H9 (cell line): ENCODE results near the gene BCAS2. TPM values are rescaled to one million over a fixed set of nuclear protein-coding genes. Genes with fewer than 3 reads are reported as not detected.

Source experiments
- DNase-seq: peaks from one replicate; pipeline ENCODE4 v3.0.0-alpha.2; 2017
- H2AFZ ChIP-seq: one replicate; pipeline ENCODE4 v1.6.1; 2013; ENCODE audit warnings: mild to moderate bottlenecking, low read length, control low read depth, moderate library complexity
- H2AK5ac ChIP-seq: 2 replicates; pipeline ENCODE4 v1.6.1; 2013; ENCODE audit warnings: low read length, control low read depth, mixed read lengths; ENCODE audit not compliant: insufficient read length
- H2BK120ac ChIP-seq: one replicate; pipeline ENCODE4 v1.6.1; 2013; ENCODE audit warnings: low read depth, mild to moderate bottlenecking, low read length, control low read depth, inconsistent platforms; ENCODE audit not compliant: poor library complexity, severe bottlenecking
- H2BK12ac ChIP-seq: 2 replicates; pipeline ENCODE4 v1.6.1; 2013; ENCODE audit warnings: low read length, control low read depth, mixed read lengths, low read depth; ENCODE audit not compliant: insufficient read length
- H2BK15ac ChIP-seq: 2 replicates; pipeline ENCODE4 v1.6.1; 2013; ENCODE audit warnings: low read depth, low read length, control low read depth
- H2BK20ac ChIP-seq: one replicate; pipeline ENCODE4 v1.6.1; 2013; ENCODE audit warnings: low read depth, mild to moderate bottlenecking, low read length, control low read depth, inconsistent platforms; ENCODE audit not compliant: poor library complexity, severe bottlenecking
- H2BK5ac ChIP-seq: 2 replicates; pipeline ENCODE4 v1.6.1; 2013; ENCODE audit warnings: low read length, control low read depth, mixed read lengths; ENCODE audit not compliant: insufficient read length
- H3K14ac ChIP-seq: 2 replicates; pipeline ENCODE4 v1.6.1; 2013; ENCODE audit warnings: low read length, control low read depth; ENCODE audit not compliant: insufficient read depth
- H3K18ac ChIP-seq: 2 replicates; pipeline ENCODE4 v1.6.1; 2013; ENCODE audit warnings: low read depth, mild to moderate bottlenecking, mixed read lengths, low read length, control low read depth; ENCODE audit not compliant: insufficient read length
- H3K23ac ChIP-seq: 2 replicates; pipeline ENCODE4 v1.6.1; 2013; ENCODE audit warnings: low read length, control low read depth, mixed read lengths, low read depth; ENCODE audit not compliant: insufficient read length
- H3K23me2 ChIP-seq: 2 replicates; pipeline ENCODE4 v1.6.1; 2013; ENCODE audit warnings: low read depth, mild to moderate bottlenecking, mixed read lengths, low read length, control low read depth; ENCODE audit not compliant: insufficient read length, poor library complexity, severe bottlenecking
- H3K27ac ChIP-seq: 2 replicates; pipeline ENCODE4 v1.5.1; 2013; ENCODE audit warnings: low read length, control low read depth, mixed read lengths, low read depth; ENCODE audit not compliant: insufficient read length
- H3K27me3 ChIP-seq: 2 replicates; pipeline ENCODE4 v1.6.1; 2013; ENCODE audit warnings: low read length, control low read depth, inconsistent platforms; ENCODE audit not compliant: insufficient read depth
- H3K4ac ChIP-seq: 2 replicates; pipeline ENCODE4 v1.6.1; 2013; ENCODE audit warnings: low read depth, mild to moderate bottlenecking, control low read depth, inconsistent platforms, low read length, moderate library complexity
- H3K4me1 ChIP-seq: 2 replicates; pipeline ENCODE4 v1.6.1; 2013; ENCODE audit warnings: low read length, control low read depth, inconsistent platforms; ENCODE audit not compliant: insufficient read depth
- H3K4me2 ChIP-seq: 2 replicates; pipeline ENCODE4 v1.6.1; 2013; ENCODE audit warnings: low read length, control low read depth, mixed read lengths; ENCODE audit not compliant: insufficient read length, insufficient read depth
- H3K56ac ChIP-seq: 2 replicates; pipeline ENCODE4 v1.6.1; 2013; ENCODE audit warnings: low read depth, mild to moderate bottlenecking, mixed read lengths, low read length, control low read depth; ENCODE audit not compliant: insufficient read length
- H3K79me1 ChIP-seq: 2 replicates; pipeline ENCODE4 v1.6.1; 2013; ENCODE audit warnings: low read depth, mild to moderate bottlenecking, moderate library complexity, low read length, control low read depth, inconsistent platforms; ENCODE audit not compliant: insufficient read depth, poor library complexity, severe bottlenecking
- H3K79me2 ChIP-seq: 2 replicates; pipeline ENCODE4 v1.6.1; 2013; ENCODE audit warnings: low read length, control low read depth, inconsistent platforms; ENCODE audit not compliant: insufficient read depth
- H3K9ac ChIP-seq: 2 replicates; pipeline ENCODE4 v1.6.1; 2013; ENCODE audit warnings: low read length, control low read depth, mixed read lengths; ENCODE audit not compliant: insufficient read length; ENCODE audit errors: extremely low read depth
- H3K9me3 ChIP-seq: one replicate; pipeline ENCODE4 v1.6.1; 2013; ENCODE audit warnings: low read depth, low read length, inconsistent platforms; ENCODE audit not compliant: control insufficient read depth
- H3T11ph ChIP-seq: one replicate; pipeline ENCODE4 v1.6.1; 2013; ENCODE audit warnings: mild to moderate bottlenecking, low read length, control low read depth, inconsistent platforms
- H4K20me1 ChIP-seq: one replicate; pipeline ENCODE4 v1.6.1; 2013; ENCODE audit not compliant: control insufficient read depth, insufficient read length, insufficient read depth
- H4K5ac ChIP-seq: 2 replicates; pipeline ENCODE4 v1.6.1; 2013; ENCODE audit warnings: low read depth, mild to moderate bottlenecking, mixed read lengths, low read length, control low read depth; ENCODE audit not compliant: insufficient read length
- H4K8ac ChIP-seq: replicated peaks from 2 replicates; pipeline ENCODE4 v1.6.1; 2013; ENCODE audit warnings: low read length, control low read depth, mixed read lengths, low read depth; ENCODE audit not compliant: insufficient read length
- H4K91ac ChIP-seq: 2 replicates; pipeline ENCODE4 v1.6.1; 2013; ENCODE audit warnings: low read depth, mild to moderate bottlenecking, moderate library complexity, mixed read lengths, low read length, control low read depth; ENCODE audit not compliant: insufficient read length
- H3K27ac Mint-ChIP-seq, 3 experiments: 2 replicates in 2 of 3; 3 replicates in 1 of 3; pipeline ENCODE4 v1.8.0; 2020 to 2021; ENCODE audit warnings: mixed read lengths in 3 of 3, mild to moderate bottlenecking in 1 of 3, moderate library complexity in 1 of 3
- H3K27me3 Mint-ChIP-seq: 2 replicates; pipeline ENCODE4 v1.8.0; 2021; ENCODE audit warnings: low read depth, mild to moderate bottlenecking, moderate library complexity, mixed read lengths
- H3K36me3 Mint-ChIP-seq, 3 experiments: 2 replicates in 2 of 3; 3 replicates in 1 of 3; pipeline ENCODE4 v1.8.0; 2020 to 2021; ENCODE audit warnings: low read depth in 3 of 3, mixed read lengths in 3 of 3; ENCODE audit not compliant: insufficient read depth in 1 of 3
- H3K4me1 Mint-ChIP-seq, 2 experiments: 2 replicates each; pipeline ENCODE4 v1.8.0; 2020; ENCODE audit warnings: mixed read lengths in 2 of 2
- H3K4me3 Mint-ChIP-seq, 2 experiments: 2 replicates in 1 of 2; 3 replicates in 1 of 2; pipeline ENCODE4 v1.8.0; 2020 to 2021; ENCODE audit warnings: mild to moderate bottlenecking in 2 of 2, mixed read lengths in 2 of 2, moderate library complexity in 1 of 2
- H3K9me3 Mint-ChIP-seq, 2 experiments: 2 replicates in 1 of 2; 3 replicates in 1 of 2; pipeline ENCODE4 v1.8.0; 2020; ENCODE audit warnings: mild to moderate bottlenecking in 2 of 2, mixed read lengths in 2 of 2, moderate library complexity in 1 of 2
- CTCF ChIP-seq: fragments of 200-600 bp; sonication (generic); conservative IDR thresholded peaks from 3 replicates; pipeline ENCODE4 v1.8.0; 2021; ENCODE audit warnings: antibody characterized with exemption, mild to moderate bottlenecking
- WGBS: extraction: QIAGEN DNeasy Blood & Tissue Kit; methylation state at CpG from one replicate; pipeline ENCODE4 v1.1.7; 2013; ENCODE audit warnings: missing lambda C conversion rate, low lambda C conversion rate, mixed read lengths; ENCODE audit not compliant: insufficient read length; ENCODE audit errors: extremely low coverage; 5-methylcytosine and 5-hydroxymethylcytosine counted together
- total RNA-seq: library from RNA; stranded (reverse); gene quantifications from 2 replicates; pipeline ENCODE4 v1.2.1, GENCODE V29; 2021

Gene BCAS2
- total RNA-seq, 1 experiment from 2014 or later = 72.1 TPM

- H3K27ac Mint-ChIP-seq = no peak overlapping the region
Measured at GRCh38 chr1:114549137-114549536, 32.3 kb downstream of the BCAS2 start.

More at GRCh38 chr1:114549137-114549536, 32.3 kb downstream of the BCAS2 start:
- H2AK5ac ChIP-seq = no peak overlapping the region
- H4K20me1 ChIP-seq = no peaks in the 10 kb centered on the region
- no peaks in the 10 kb centered on the region for H3K23me2 ChIP-seq
- DNase-seq = no peak
- no peak overlapping the region for H3K4me3 Mint-ChIP-seq
- H3T11ph ChIP-seq = no peak overlapping the region
- no peak overlapping the region for H3K14ac ChIP-seq
- TF ChIP-seq CTCF = no peak
- H3K27ac ChIP-seq = no peak overlapping the region
- H3K4me1 ChIP-seq = no peaks in the 10 kb centered on the region
- no peak overlapping the region for H2BK20ac ChIP-seq
- H3K27me3 Mint-ChIP-seq = peaks cover 2% of the 10 kb centered on the region; the same call in 1 of the 2 replicates
- no peak overlapping the region for H2BK120ac ChIP-seq
- H3K36me3 Mint-ChIP-seq = no peaks in the 10 kb centered on the region
- no peak overlapping the region for H3K4me2 ChIP-seq
- no peak overlapping the region for H3K4ac ChIP-seq
- no peaks in the 10 kb centered on the region for H3K79me2 ChIP-seq
- H2AFZ ChIP-seq = no peak overlapping the region
- H3K4me1 Mint-ChIP-seq = peaks cover 2 to 5% of the 10 kb centered on the region in 2 experiments; a peak in 2 of 4 replicates
- H3K18ac ChIP-seq = no peak overlapping the region
- no peak overlapping the region for H3K9ac ChIP-seq
- WGBS = no CpG with 5 or more reads among the region's 4 CpGs
- no peaks in the 10 kb centered on the region for H3K27me3 ChIP-seq
- H4K5ac ChIP-seq = no peak overlapping the region
- no peak overlapping the region for H3K23ac ChIP-seq
- no peaks in the 10 kb centered on the region for H3K9me3 ChIP-seq
- no peaks in the 10 kb centered on the region for H3K79me1 ChIP-seq
- no peak overlapping the region for H2BK15ac ChIP-seq
- H3K56ac ChIP-seq = no peak overlapping the region
- no peaks in the 10 kb centered on the region for H3K9me3 Mint-ChIP-seq
- no peak overlapping the region for H4K91ac ChIP-seq
- no peak overlapping the region for H2BK5ac ChIP-seq
- no peak overlapping the region for H4K8ac ChIP-seq
- H2BK12ac ChIP-seq = no peak overlapping the region
